HL-60 (cell line): ENCODE data around the gene KLHL25.

Experiments
- DNase-seq, 2 experiments: peaks; one replicate each; pipeline ENCODE4 v3.0.0-alpha.2; 2010 to 2020; ENCODE audit warnings: low read depth in 1 of 2, low spot score in 1 of 2
- H3K27ac ChIP-seq: fragments of 250-450 bp; sonication (Bioruptor Pico); replicated peaks from 2 replicates; pipeline ENCODE4 v1.5.1; 2020; ENCODE audit warnings: mild to moderate bottlenecking, moderate library complexity
- H3K27me3 ChIP-seq: fragments of 250-450 bp; sonication (Bioruptor Pico); 2 replicates; pipeline ENCODE4 v1.5.1; 2021; ENCODE audit warnings: mild to moderate bottlenecking, moderate library complexity; ENCODE audit not compliant: insufficient read depth, poor library complexity, severe bottlenecking
- H3K4me3 ChIP-seq: replicated peaks from 2 replicates; pipeline ENCODE4 v1.5.1; 2011; ENCODE audit warnings: mild to moderate bottlenecking, control low read depth, low read length; ENCODE audit not compliant: insufficient read depth
- GABPA ChIP-seq: IDR thresholded peaks from 2 replicates; pipeline ENCODE4 v1.6.1; 2012; ENCODE audit warnings: low read depth
- POLR2AphosphoS5 ChIP-seq: IDR thresholded peaks from 2 replicates; pipeline ENCODE4 v1.6.1; 2012; ENCODE audit warnings: low read depth
- SPI1 ChIP-seq: IDR thresholded peaks from 2 replicates; pipeline ENCODE4 v1.6.1; 2012; ENCODE audit warnings: low read depth, mild to moderate bottlenecking, borderline replicate concordance
- TF ChIP-seq, protein P1 (sequence below): IDR thresholded peaks from one replicate; pipeline ENCODE4 v1.5.1; 2011; ENCODE audit warnings: low read length, control low read depth, inconsistent platforms; ENCODE audit not compliant: insufficient read depth
- TF ChIP-seq, protein P2 (sequence below): IDR thresholded peaks from 2 replicates; pipeline ENCODE4 v1.6.1; 2012; ENCODE audit warnings: low read depth; ENCODE audit not compliant: insufficient replicate concordance

Gene KLHL25

DNA sequence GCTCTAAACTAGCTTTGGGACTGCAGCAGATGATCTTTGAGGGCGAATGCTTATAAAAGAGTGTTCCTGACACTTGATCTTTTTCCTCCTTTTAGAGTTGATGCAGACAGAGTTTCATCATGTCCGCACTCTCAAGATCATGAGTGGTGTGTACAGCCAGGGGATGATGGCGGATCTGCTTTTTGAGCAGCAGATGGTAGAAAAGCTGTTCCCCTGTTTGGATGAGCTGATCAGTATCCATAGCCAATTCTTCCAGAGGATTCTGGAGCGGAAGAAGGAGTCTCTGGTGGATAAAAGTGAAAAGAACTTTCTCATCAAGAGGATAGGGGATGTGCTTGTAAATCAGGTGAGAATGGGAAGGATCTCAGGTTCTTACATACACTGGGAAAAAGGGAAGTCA, 75.7 kb downstream of the KLHL25 start:
- H3K27ac ChIP-seq, result no peak overlapping the region

DNA sequence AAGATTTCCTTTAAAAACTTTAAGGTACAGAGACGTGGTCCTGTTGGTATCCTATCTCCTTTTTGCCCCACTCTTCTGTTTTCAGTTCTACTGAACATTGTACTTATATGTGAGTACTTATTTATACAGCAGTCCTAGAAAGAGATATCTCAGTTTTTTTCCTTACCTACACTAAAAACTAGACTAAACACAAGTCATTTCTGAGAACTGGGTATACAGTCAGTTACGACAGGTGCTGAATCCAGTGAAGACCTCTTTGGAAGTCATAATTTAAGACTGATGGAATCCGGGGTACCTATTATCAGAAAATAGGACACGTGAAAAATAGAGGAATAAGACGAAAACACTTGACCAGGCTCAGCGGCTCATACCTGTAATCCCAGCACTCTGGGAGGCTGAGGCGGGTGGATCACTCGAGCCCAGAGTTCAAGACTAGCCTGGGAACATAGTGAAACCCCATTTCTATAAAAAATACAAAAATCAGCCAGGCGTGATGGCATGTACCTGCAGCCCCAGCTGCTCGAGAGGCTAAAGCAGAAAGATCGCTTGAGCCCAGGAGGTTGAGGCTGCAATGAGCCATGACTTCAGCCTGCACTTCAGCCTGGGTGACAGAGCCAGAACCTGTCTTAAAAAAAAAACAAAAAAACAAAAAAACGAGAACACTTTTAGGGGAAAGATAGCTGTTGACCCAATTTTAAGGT, 76.3 kb downstream of the KLHL25 start:
- H3K27ac ChIP-seq, result no peak overlapping the region
- H3K27me3 ChIP-seq, result no peaks in the 10 kb centered on the region
- H3K4me3 ChIP-seq, result no peak overlapping the region
- DNase-seq, result no peak
- TF ChIP-seq, protein P1, sequence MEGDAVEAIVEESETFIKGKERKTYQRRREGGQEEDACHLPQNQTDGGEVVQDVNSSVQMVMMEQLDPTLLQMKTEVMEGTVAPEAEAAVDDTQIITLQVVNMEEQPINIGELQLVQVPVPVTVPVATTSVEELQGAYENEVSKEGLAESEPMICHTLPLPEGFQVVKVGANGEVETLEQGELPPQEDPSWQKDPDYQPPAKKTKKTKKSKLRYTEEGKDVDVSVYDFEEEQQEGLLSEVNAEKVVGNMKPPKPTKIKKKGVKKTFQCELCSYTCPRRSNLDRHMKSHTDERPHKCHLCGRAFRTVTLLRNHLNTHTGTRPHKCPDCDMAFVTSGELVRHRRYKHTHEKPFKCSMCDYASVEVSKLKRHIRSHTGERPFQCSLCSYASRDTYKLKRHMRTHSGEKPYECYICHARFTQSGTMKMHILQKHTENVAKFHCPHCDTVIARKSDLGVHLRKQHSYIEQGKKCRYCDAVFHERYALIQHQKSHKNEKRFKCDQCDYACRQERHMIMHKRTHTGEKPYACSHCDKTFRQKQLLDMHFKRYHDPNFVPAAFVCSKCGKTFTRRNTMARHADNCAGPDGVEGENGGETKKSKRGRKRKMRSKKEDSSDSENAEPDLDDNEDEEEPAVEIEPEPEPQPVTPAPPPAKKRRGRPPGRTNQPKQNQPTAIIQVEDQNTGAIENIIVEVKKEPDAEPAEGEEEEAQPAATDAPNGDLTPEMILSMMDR, result no peak
- TF ChIP-seq, protein P2, sequence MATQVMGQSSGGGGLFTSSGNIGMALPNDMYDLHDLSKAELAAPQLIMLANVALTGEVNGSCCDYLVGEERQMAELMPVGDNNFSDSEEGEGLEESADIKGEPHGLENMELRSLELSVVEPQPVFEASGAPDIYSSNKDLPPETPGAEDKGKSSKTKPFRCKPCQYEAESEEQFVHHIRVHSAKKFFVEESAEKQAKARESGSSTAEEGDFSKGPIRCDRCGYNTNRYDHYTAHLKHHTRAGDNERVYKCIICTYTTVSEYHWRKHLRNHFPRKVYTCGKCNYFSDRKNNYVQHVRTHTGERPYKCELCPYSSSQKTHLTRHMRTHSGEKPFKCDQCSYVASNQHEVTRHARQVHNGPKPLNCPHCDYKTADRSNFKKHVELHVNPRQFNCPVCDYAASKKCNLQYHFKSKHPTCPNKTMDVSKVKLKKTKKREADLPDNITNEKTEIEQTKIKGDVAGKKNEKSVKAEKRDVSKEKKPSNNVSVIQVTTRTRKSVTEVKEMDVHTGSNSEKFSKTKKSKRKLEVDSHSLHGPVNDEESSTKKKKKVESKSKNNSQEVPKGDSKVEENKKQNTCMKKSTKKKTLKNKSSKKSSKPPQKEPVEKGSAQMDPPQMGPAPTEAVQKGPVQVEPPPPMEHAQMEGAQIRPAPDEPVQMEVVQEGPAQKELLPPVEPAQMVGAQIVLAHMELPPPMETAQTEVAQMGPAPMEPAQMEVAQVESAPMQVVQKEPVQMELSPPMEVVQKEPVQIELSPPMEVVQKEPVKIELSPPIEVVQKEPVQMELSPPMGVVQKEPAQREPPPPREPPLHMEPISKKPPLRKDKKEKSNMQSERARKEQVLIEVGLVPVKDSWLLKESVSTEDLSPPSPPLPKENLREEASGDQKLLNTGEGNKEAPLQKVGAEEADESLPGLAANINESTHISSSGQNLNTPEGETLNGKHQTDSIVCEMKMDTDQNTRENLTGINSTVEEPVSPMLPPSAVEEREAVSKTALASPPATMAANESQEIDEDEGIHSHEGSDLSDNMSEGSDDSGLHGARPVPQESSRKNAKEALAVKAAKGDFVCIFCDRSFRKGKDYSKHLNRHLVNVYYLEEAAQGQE, result no peak
- TF ChIP-seq SPI1, result no peak
- TF ChIP-seq POLR2AphosphoS5, result no peak
- TF ChIP-seq GABPA, result no peak

More for the DNA sequence above, 75.7 kb downstream of the KLHL25 start:
- Histone ChIP-seq H3K4me3 (no peak overlapping the region), H3K27me3 (no peaks in the 10 kb centered on the region)
- no peak for DNase-seq
- TF ChIP-seq GABPA (no peak), SPI1 (no peak), POLR2AphosphoS5 (no peak)
- TF ChIP-seq, protein P2, result no peak
- TF ChIP-seq, protein P1, result no peak

- Histone ChIP-seq H3K27ac (no peak overlapping the region), H3K27me3 (no peaks in the 10 kb centered on the region), H3K4me3 (no peak overlapping the region)
- TF ChIP-seq SPI1 (no peak), GABPA (no peak)
- TF ChIP-seq, protein P2, result no peak
- DNase-seq, result no peak
Measured at GRCh38 chr15:85717212-85717611, 77.5 kb downstream of the KLHL25 start.
